ENCODE data around the gene TMEM243. TPM values are rescaled to one million over a fixed set of nuclear protein-coding genes. Genes with fewer than 3 reads are reported as not detected.
"Not testable (repeated sequence)": the region's sequence is repeated elsewhere in the genome, so short reads cannot be mapped to it uniquely, and the experiment has no call there.

TMEM243 gene, protein sequence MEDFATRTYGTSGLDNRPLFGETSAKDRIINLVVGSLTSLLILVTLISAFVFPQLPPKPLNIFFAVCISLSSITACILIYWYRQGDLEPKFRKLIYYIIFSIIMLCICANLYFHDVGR
- polyA plus RNA-seq (2011; rRNA removed) (35.4 and 50.2 TPM in 2 replicates), polyA minus RNA-seq (2011; rRNA and poly(A)+ RNA removed) (16.6 and 22.3 TPM in 2 replicates)

GRCh38 chr7:87219545-87220025, at the start of gene TMEM243:
Gene TMEM243 (minus strand): TSS chr7:87219732. CDS start chr7:87219503, 229 bp downstream.
- peak within 1 kb of the TSS; percentile 75 for H3K27ac ChIP-seq (ENCODE audit: low read depth, low read length)
- POLR2A ChIA-PET: interaction anchor here (1.0 to 2.7 kb wide), 5 partner anchors 24 to 125 kb away, joined by 3 to 39 read pairs (median 5); partner anchors contain the start of gene DMTF1

GRCh38 chr7:87267239-87267900, 47.8 kb upstream of the TMEM243 start:
- H3K27me3 ChIP-seq (ENCODE audit: control insufficient read depth, insufficient read depth, low read length): no peaks in the 10 kb centered on the region
- CTCF ChIA-PET: no interaction called here
- no peak overlapping the region for H3K27ac ChIP-seq (ENCODE audit: low read depth, low read length)
- no peak overlapping the region for H3K4me3 ChIP-seq (ENCODE audit: low read depth, low read length)
- DNase-seq (ENCODE audit: low read depth, low spot score): no peak
- no peaks in the 10 kb centered on the region for H3K9me3 ChIP-seq (ENCODE audit: control insufficient read depth, insufficient read depth, low read length)
- POLR2A ChIA-PET: no interaction called here
- TF ChIP-seq CTCF (IDR thresholded peaks at IDR 0.05; ENCODE audit: low read depth, low read length): no peak

More at GRCh38 chr7:87219545-87220025, at the start of gene TMEM243:
- peaks cover 5% of the 10 kb centered on the region for H3K27me3 ChIP-seq (ENCODE audit: control insufficient read depth, insufficient read depth, low read length)
- CTCF ChIA-PET: interaction anchor here (0.8 kb wide), 1 partner anchor 65 kb away, joined by 4 read pairs; no protein-coding TSS in a partner anchor
- DNase-seq (ENCODE audit: low read depth, low spot score): peak; percentile 44
- TF ChIP-seq CTCF (IDR thresholded peaks at IDR 0.05; ENCODE audit: low read depth, low read length): peak; percentile 14
- peak within 1 kb of the TSS; percentile 91 for H3K4me3 ChIP-seq (ENCODE audit: low read depth, low read length)
- H3K9me3 ChIP-seq (ENCODE audit: control insufficient read depth, insufficient read depth, low read length): peaks cover 3% of the 10 kb centered on the region; the same call in 1 of the 2 replicates

DNA sequence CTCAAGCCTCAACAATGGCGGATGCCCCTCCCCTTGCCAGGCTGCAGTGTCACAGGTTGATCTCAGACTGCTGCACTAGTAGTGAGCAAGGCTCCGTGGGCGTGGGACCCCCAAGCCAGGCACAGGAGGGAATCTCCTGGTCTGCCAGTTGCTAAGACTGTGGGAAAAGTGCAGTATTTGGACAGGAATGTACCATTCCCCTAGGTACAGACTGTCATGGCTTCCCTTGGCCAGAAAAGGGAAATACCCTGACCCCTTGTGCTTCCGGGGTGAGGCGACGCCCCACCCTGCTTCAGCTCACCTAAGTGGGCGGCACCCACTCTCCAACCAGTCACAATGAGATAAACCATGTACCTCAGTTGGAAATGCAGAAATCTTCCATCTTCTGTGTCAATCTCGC, 44.0 kb upstream of the TMEM243 start:
- no peak for TF ChIP-seq CTCF (IDR thresholded peaks at IDR 0.05; ENCODE audit: low read depth, low read length)
- POLR2A ChIA-PET: no interaction called here
- CTCF ChIA-PET: no interaction called here

GRCh38 chr7:87253589-87254087, 34.1 kb upstream of the TMEM243 start:
- DNase-seq (ENCODE audit: low read depth, low spot score): no peak
- Histone ChIP-seq H3K27me3 (ENCODE audit: control insufficient read depth, insufficient read depth, low read length) (no peaks in the 10 kb centered on the region), H3K27ac (ENCODE audit: low read depth, low read length) (no peak overlapping the region), H3K4me3 (ENCODE audit: low read depth, low read length) (no peak overlapping the region), H3K9me3 (ENCODE audit: control insufficient read depth, insufficient read depth, low read length) (no peaks in the 10 kb centered on the region)
- POLR2A ChIA-PET: no interaction called here
- no peak for TF ChIP-seq CTCF (IDR thresholded peaks at IDR 0.05; ENCODE audit: low read depth, low read length)
- CTCF ChIA-PET: interaction anchor here (1.2 kb wide), 1 partner anchor 17 kb away, joined by 4 read pairs; no protein-coding TSS in a partner anchor

More for the DNA sequence above, 44.0 kb upstream of the TMEM243 start:
- H3K9me3 ChIP-seq (ENCODE audit: control insufficient read depth, insufficient read depth, low read length): no peaks in the 10 kb centered on the region
- H3K27me3 ChIP-seq (ENCODE audit: control insufficient read depth, insufficient read depth, low read length): no peaks in the 10 kb centered on the region
- no peak for DNase-seq (ENCODE audit: low read depth, low spot score)
- no peak overlapping the region for H3K4me3 ChIP-seq (ENCODE audit: low read depth, low read length)
- H3K27ac ChIP-seq (ENCODE audit: low read depth, low read length): no peak overlapping the region

GRCh38 chr7:87245671-87246070, 26.1 kb upstream of the TMEM243 start:
- H3K9me3 ChIP-seq (ENCODE audit: control insufficient read depth, insufficient read depth, low read length); DNase-seq (ENCODE audit: low read depth, low spot score); H3K4me3 ChIP-seq (ENCODE audit: low read depth, low read length); POLR2A ChIA-PET; H3K27me3 ChIP-seq (ENCODE audit: control insufficient read depth, insufficient read depth, low read length); CTCF ChIA-PET; H3K27ac ChIP-seq (ENCODE audit: low read depth, low read length): not testable (repeated sequence)

- H3K27ac ChIP-seq (ENCODE audit: low read depth, low read length); CTCF ChIA-PET; POLR2A ChIA-PET: not testable (repeated sequence)
Measured at GRCh38 chr7:87238464-87239051, 19.0 kb upstream of the TMEM243 start.

More at GRCh38 chr7:87238464-87239051, 19.0 kb upstream of the TMEM243 start:
- H3K27me3 ChIP-seq (ENCODE audit: control insufficient read depth, insufficient read depth, low read length); H3K4me3 ChIP-seq (ENCODE audit: low read depth, low read length); H3K9me3 ChIP-seq (ENCODE audit: control insufficient read depth, insufficient read depth, low read length); DNase-seq (ENCODE audit: low read depth, low spot score): not testable (repeated sequence)

All from AG04450 (cell line).